Psoas muscle (tissue), 8 donors: Measurements from ENCODE around the gene UAP1L1. TPM values are rescaled to one million over a fixed set of nuclear protein-coding genes. Genes with fewer than 3 reads are reported as not detected.

Experiments
- ATAC-seq, 4 donors: fragments of 200-7000 bp; cut with Tn5 transposase; one replicate each; pipeline ENCODE4 v1.9.1; 2020; ENCODE audit warnings: moderate library complexity in 3 of 4, mild to moderate bottlenecking in 2 of 4
- DNase-seq, 2 donors: peaks; one replicate each; pipeline ENCODE4 v3.0.0-alpha.2; 2020
- H3K27ac ChIP-seq: fragments of 200-600 bp; one replicate; pipeline ENCODE4 v1.8.0; 2022
- H3K27me3 ChIP-seq, 3 donors: fragments of 200-600 bp in 1 of 3; one replicate each; pipeline versions ENCODE4 v1.6.1 to v1.8.0; 2013 to 2022; ENCODE audit warnings: low read length in 2 of 3, mild to moderate bottlenecking in 2 of 3, moderate library complexity in 1 of 3; ENCODE audit not compliant: insufficient read depth in 3 of 3
- H3K36me3 ChIP-seq, 2 donors: fragments of 200-600 bp in 1 of 2; one replicate each; pipeline versions ENCODE4 v1.6.1 to v1.8.0; 2013 to 2022; ENCODE audit warnings: low read depth in 1 of 2, mild to moderate bottlenecking in 1 of 2, moderate library complexity in 1 of 2; ENCODE audit not compliant: insufficient read depth in 1 of 2
- H3K4me1 ChIP-seq: fragments of 200-600 bp; one replicate; pipeline ENCODE4 v1.8.0; 2022
- H3K4me3 ChIP-seq: fragments of 200-600 bp; one replicate; pipeline ENCODE4 v1.8.0; 2022; ENCODE audit warnings: mild to moderate bottlenecking
- H3K9me3 ChIP-seq: fragments of 200-600 bp; one replicate; pipeline ENCODE4 v1.8.0; 2022
- CTCF ChIP-seq: fragments of 200-600 bp; IDR thresholded peaks from one replicate; pipeline ENCODE4 v1.8.0; 2022; ENCODE audit warnings: antibody characterized with exemption
- WGBS, 3 donors: extraction: QIAGEN DNeasy Blood & Tissue Kit; methylation state at CpG; one replicate each; pipeline versions ENCODE4 v1.1.6 to v1.1.7; 2013; 5-methylcytosine and 5-hydroxymethylcytosine counted together
- intact Hi-C, 2 donors: fragments of 100-400 bp; cut with DNase I; formaldehyde crosslinking; loops; one replicate each; pipeline versions ENCODE4 v1.11.0 to v1.14.2; 2022
- long read RNA-seq, 2 donors: library from polyadenylated mRNA; unstranded; transcript quantifications; one replicate each; pipeline ENCODE4 v2.0.0, GENCODE V29; 2021
- polyA plus RNA-seq, 3 donors: library from polyadenylated mRNA; stranded (reverse); fragments of 200-250 nt; gene quantifications; one replicate each; pipeline ENCODE4 v1.2.3, GENCODE V29; 2013
- total RNA-seq, 4 donors: library from RNA; stranded (reverse); fragmentation: NEBNext Ultra II Directional in 2 of 4; extraction: Animal tissue kit (Norgen Biotek cat#: 25700) in 2 of 4; gene quantifications; one replicate each; pipeline versions ENCODE4 v1.2.1 to v1.2.4, GENCODE V29; 2021 to 2023
- donor health status: healthy with polysubstance abuse.
- donor health status: DM: no; HTN: no; CAD: no; lungs with moderate emphysema.
- donor health status: Bipolar disorder and iron deficiency.
- donor health status: healthy.
- donor health status: DM: yes; HTN: yes; CAD: no.
- donor health status: DM: no; HTN: no; CAD: no.
- donor health status: DM: no; HTN: no; CAD: no.
- donor health status: DM: yes; HTN: yes; CAD: no.

The UAP1L1 gene
- 1 to 10 TPM; 1.8 to 4.5 (median 3.0) TPM for total RNA-seq
- 1 to 10 TPM; 1.5 to 2.4 (median 1.7) TPM for polyA plus RNA-seq
- long read RNA-seq, donor 1, result 0 reads
- long read RNA-seq, donor 2, partial matches to known transcripts, result 4 of 4 reads
- long read RNA-seq, donor 2, other reads (novel, unspliced or antisense), result 0 of 4 reads

DNA sequence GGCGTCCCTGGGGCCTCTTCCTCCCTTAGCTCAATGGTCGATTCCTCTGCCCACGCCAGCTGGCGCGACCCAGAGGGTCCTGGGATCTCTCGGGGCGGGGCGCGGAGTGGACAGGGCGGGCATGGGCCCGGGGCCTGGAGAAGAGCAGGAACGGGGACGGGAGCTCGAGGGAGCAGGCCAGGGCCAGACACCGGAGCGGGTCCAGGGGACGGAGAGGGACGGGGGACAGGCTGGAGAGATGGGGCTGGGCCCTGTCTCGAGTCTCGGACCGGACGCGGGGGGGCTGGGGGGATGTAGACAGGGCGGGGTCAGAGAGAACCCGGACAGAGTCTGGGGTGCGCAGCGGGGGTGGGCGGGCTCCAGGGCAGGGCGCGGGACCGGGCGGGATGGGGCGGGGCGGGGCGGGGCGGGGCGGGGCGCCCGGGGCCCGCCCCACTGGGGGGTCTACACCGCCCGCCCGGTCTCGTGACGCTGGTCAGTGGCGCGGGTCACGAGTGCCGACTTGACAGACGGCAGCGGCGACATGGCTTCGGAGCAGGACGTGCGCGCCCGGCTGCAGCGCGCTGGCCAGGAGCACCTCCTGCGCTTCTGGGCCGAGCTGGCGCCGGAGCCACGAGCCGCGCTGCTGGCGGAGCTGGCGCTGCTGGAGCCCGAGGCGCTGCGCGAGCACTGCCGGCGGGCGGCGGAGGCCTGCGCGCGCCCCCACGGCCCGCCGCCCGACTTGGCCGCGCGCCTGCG, at the start of gene UAP1L1:
UAP1L1 (plus strand) TSS at position 508 of the 738 bp plus-strand sequence; CDS start at position 524, 16 bp downstream.
- intact Hi-C loops, result no loop called here
- ATAC-seq (peak; percentile 41 to 71 (median 59)), DNase-seq (peak; percentile 83)
- peaks cover 11% of the 10 kb centered on the region for H3K4me1 ChIP-seq
- WGBS, 3 donors, result 2 to 4% (median 4%) methylated on average over 34 to 84 of the region's 87 CpGs
- no peak for TF ChIP-seq CTCF
- H3K9me3 ChIP-seq, result no peaks in the 10 kb centered on the region
- no peak within 1 kb of the TSS for H3K27ac ChIP-seq
- H3K4me3 ChIP-seq, result peak within 1 kb of the TSS; percentile 66
- H3K36me3 ChIP-seq, result peaks cover 0 to 9% of the 10 kb centered on the region in 2 donors
- H3K27me3 ChIP-seq, result peaks cover 0 to 4% (median 0%) of the 10 kb centered on the region in 3 donors

DNA sequence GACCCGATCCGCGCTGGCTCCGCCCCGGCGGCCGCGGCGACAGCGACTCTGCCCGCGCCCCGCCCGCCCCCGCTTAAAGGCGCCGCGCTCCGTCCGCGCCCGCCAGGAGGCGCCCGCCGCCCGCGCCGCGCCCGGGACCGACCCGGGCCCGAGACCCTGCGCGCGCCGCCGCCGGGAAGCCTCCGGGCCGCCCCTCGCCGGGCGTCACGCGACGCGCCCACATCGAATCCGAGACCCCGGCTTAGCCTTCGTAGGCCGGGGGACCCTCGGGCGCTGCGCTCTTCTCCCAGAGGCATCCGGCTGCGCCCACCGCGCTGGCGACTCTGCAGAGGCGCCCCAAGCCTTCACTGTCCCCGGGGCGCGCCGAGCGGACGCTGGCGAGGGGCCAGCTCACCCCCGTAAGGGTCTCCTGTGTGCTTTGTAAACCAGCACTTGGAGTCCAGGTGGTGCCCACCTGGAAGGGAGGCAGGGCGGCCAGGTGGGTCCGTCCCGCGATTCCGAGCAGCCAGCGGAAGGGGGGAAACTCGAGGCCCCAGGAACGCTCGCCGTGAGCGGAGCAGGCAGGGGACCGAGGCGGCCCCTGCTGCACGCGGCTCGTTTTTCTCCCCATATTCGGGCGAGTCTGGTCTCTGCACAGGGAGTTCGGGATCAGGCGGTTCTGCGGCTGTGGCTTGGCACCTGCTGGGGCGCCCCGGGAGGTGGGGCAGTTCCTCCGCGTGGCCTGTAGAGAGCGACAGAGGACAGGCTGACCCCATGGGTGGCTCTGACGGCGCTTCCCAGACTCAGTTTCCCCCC, 48.9 kb upstream of the UAP1L1 start:
- peaks cover 21% of the 10 kb centered on the region for H3K4me1 ChIP-seq
- DNase-seq, result peak; percentile 77 to 79
- H3K4me3 ChIP-seq, result peak overlapping the region; percentile 72
- intact Hi-C loops, result loop anchor here (5.0 to 10.0 kb wide), 2 partner anchors 181 to 184 kb away; partner anchors contain the start of genes PHPT1 (in 2 of the 2) and AJM1 (in 1 of the 2)
- WGBS, 3 donors, result 0% methylated on average over 54 to 98 of the region's 98 CpGs
- ATAC-seq, result peak; percentile 57 to 74 (median 68)
- no peak overlapping the region for H3K27ac ChIP-seq
- peak; percentile 29 for TF ChIP-seq CTCF
- H3K9me3 ChIP-seq, result no peaks in the 10 kb centered on the region
- H3K27me3 ChIP-seq, result no peaks in the 10 kb centered on the region
- no peaks in the 10 kb centered on the region for H3K36me3 ChIP-seq

- Histone ChIP-seq H3K27me3 (no peaks in the 10 kb centered on the region), H3K9me3 (no peaks in the 10 kb centered on the region), H3K27ac (no peak overlapping the region), H3K4me1 (peaks cover 21% of the 10 kb centered on the region), H3K36me3 (no peaks in the 10 kb centered on the region), H3K4me3 (peak overlapping the region; percentile 72)
- ATAC-seq, result peak; percentile 74 to 88 (median 80)
- peak; percentile 83 for TF ChIP-seq CTCF
- intact Hi-C loops, result loop anchor here (5.0 to 10.0 kb wide), 2 partner anchors 182 to 184 kb away; partner anchors contain the start of genes PHPT1 (in 2 of the 2) and AJM1 (in 1 of the 2)
- 33 to 37% (median 36%) methylated on average over 18 to 19 of the region's 19 CpGs for WGBS, 3 donors
- peak; percentile 85 to 88 for DNase-seq
Measured at GRCh38 chr9:137029058-137029936, 48.0 kb upstream of the UAP1L1 start.

DNA sequence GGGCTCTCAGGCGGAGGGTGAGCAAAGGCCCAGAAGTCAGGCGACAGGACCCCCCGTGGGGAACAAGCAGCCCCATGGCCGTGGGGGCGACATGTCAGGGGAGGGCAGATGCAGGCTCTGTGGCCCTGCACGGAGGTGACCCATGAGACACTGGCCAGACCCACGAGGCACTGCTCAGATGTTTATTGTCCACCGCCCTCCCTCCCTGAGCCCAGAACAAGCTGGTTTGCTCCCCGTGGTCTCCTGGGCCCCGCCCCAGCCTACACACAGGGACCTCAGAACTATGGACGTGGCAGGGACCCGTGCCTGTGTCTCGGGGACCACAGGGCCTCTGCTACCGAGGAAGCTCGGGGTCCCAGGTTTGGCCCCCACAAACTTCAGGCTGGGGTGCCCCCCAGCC, 47.3 kb upstream of the UAP1L1 start:
- H3K27ac ChIP-seq, result no peak overlapping the region

More for the DNA sequence above, 47.3 kb upstream of the UAP1L1 start:
- peaks cover 27% of the 10 kb centered on the region for H3K4me1 ChIP-seq
- ATAC-seq (no peak), DNase-seq (peak in 1 of 2 donors; percentile 54)
- intact Hi-C loops, result no loop called here
- H3K4me3 ChIP-seq, result no peak overlapping the region
- no peaks in the 10 kb centered on the region for H3K9me3 ChIP-seq
- TF ChIP-seq CTCF, result no peak
- H3K27me3 ChIP-seq, result peaks cover 0 to 6% (median 0%) of the 10 kb centered on the region in 3 donors
- no peaks in the 10 kb centered on the region for H3K36me3 ChIP-seq
- WGBS, 3 donors, result 80 to 91% (median 83%) methylated on average over 14 to 15 of the region's 15 CpGs
